GM11168 (cell line): ENCODE results near the gene GAP43.

ENCODE experiments used
- in situ Hi-C: fragments of 300-500 bp; cut with MboI; formaldehyde crosslinking; loops from one replicate; pipeline ENCODE4 v1.12.0; 2022; ENCODE audit warnings: low sequenced_read_pairs; ENCODE audit not compliant: unreplicated experiment

Gene GAP43

DNA sequence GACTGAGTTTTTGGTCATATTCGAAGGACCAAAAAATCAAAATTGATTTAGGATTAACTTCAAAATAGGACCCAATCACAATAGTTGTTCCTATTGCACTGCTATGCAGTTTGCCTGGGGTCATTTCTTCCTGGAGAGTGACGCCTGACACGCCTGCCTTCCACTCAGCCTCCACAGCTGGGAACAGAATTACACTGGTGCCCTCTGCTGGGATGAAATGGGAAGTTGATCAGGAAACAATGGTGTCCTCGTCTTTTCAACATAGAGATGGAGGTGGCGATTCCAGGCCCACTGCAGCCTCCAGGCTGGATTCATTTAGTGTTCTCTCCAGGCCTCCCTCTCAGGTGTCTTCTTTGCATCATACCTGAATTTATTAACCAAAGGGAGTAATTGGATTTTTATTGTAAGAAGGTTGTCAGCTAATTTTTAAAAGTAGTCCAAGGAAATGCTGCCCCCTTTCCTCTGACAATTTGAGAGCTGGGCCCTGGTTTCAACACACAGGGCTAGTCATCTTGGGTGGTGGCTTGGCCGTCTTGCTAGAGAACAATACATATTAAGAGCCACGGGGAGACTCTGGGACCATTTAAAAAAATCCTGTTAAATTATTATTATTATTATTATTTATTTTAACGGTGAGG, 69.7 kb downstream of the GAP43 start:
- in situ Hi-C loops, result loop anchor here (10.0 kb wide), 1 partner anchor 608 kb away; no protein-coding TSS in a partner anchor

DNA sequence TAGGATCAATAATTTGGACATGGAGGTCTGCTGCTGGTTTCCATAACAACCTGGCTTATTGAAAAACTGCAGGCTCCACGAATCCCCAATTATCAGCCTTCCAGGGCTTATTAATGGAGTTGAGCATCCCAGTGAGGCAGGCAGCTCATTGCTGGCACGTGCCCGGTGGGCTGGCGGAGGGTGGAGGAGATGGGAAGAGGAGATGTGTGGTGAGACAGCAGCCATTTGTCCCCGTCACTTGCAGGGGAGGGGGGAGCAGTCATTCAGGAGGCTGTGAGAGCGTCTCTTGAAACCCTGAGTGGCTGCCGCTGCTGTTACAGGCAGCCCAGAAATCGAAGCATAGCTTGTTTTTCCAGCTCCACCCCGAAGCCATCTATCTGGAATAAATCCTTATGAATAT, 70.6 kb downstream of the GAP43 start:
- in situ Hi-C loops, result loop anchor here (10.0 kb wide), 1 partner anchor 609 kb away; no protein-coding TSS in a partner anchor

DNA sequence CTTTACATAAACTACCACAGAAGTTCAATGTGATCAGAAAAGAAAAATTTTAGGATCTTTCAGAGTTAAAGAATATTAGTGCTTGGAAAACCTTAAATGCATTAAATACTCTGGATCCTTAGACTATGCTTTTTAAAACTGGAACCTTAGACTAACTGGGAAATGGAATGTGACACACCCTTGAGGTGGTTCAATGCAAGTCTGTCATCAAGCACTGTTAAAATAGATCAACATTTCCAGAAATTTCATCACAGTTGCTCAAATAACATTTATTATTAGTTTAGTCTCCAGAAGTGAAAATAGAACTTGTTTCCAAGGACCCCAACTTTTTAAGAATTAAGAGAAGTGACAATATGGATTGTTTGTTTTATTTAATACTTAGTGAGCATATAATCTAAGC, 71.8 kb downstream of the GAP43 start:
- in situ Hi-C loops, result loop anchor here (10.0 kb wide), 1 partner anchor 610 kb away; no protein-coding TSS in a partner anchor

DNA sequence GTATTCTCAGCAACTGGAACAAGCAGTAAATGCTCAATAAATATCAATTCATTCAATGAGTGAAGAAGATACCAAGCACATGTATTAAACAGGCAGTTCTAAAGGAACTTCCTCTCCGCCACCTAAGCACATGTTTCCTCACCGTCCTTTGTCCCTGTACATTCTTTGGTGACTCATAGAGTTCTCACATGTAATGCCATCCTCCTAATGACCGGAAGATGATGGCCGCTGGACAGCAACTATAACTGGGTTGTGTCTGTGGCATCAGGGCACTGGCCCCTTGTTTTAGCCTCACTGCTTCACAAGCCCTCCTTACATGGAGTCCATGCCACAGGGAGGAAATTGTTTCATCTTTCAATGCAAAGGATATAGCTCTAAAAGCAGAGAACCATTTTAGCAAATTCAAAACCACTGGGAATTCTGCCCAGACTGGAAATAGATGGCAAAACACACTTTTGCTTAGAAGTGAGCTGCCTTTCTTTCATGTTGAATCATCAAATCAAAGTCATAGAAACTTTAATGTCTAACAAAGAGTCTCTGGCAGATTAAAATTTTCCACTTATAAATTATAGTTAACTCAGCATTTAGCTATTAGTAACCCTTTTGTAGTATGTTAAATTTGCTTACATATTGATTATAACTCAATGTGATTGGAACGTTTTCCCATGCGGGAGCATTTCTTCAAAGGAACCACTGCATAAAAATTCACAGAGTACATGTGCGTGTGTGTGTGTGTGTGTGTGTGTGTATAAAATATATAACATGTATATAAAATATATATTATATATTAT, 74.1 kb downstream of the GAP43 start:
- in situ Hi-C loops, result loop anchor here (10.0 kb wide), 1 partner anchor 613 kb away; no protein-coding TSS in a partner anchor

DNA sequence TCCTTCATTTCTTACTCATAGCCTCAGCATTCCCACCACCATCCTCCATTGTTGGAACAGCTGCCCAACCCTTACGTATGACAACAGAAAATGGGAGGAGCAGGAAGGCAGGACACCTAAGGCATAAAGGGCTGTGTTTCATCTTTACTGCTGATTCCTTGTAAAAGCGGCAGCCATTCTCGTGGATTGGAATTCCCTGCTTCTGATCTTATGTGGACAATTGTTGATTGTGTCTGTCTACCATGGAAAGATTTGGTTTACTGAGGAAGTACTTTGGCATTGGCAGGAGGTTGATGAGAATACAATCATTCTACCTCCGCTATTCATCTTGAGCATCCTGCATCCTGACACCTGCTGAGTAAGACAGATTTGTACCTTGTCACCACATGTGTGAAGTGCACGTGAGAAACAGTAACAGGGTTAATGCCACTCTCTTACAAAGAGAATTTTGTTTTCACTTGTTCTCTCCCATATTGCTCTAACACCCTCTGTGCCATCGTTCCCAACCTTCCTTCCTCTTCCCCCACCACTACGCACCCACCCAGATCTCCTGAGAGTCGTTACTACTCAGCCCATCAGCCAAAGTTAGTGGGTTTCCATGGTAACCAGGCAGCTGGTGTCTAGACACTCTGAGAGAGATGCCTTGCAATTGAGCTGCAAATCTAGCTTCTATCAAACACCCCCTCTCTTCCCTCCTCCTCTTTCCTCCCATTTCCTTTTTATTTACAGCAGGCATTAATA, 75.7 kb downstream of the GAP43 start:
- in situ Hi-C loops, result loop anchor here (10.0 kb wide), 1 partner anchor 614 kb away; no protein-coding TSS in a partner anchor

DNA sequence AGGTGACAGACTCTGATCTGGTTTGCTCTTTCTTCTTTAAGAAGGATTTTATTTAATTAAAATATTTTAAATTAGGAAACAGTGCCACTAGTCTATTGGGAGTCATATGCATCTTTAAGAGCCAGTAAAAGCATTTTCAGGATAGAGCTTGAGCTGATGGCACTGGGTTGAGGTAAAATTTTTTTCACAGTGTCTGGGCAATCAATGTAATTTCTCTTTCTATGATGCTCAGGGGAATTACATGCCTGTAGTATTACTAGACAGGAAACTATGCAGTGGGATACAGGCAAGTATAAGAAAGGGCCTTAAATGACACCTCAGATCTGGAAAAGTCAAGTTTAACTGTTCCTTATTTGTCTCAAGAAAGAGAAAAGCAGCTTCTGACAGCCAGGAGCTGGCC, 76.4 kb downstream of the GAP43 start:
- in situ Hi-C loops, result loop anchor here (10.0 kb wide), 2 partner anchors 475 to 615 kb away; no protein-coding TSS in a partner anchor

DNA sequence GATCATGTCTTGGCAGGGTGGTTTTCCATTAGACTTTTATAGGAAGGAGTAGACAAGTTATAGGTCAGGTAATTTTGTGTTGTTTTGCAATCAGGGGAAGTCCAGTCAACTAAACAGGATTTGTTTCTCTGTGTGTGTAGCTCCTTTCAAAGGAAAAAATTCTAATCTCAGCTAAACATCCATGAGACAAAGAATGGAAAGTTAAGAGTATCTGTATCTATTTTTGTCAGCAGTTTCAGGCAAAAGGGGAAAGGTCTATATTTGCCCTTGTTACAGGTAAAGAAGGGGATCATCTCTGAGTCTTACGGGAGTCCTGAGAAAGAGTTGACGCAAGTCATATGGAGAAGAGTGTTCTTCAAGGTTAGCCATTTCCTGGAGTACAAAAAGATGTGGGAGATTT, 79.3 kb downstream of the GAP43 start:
- in situ Hi-C loops, result loop anchor here (10.0 kb wide), 1 partner anchor 478 kb away; no protein-coding TSS in a partner anchor

DNA sequence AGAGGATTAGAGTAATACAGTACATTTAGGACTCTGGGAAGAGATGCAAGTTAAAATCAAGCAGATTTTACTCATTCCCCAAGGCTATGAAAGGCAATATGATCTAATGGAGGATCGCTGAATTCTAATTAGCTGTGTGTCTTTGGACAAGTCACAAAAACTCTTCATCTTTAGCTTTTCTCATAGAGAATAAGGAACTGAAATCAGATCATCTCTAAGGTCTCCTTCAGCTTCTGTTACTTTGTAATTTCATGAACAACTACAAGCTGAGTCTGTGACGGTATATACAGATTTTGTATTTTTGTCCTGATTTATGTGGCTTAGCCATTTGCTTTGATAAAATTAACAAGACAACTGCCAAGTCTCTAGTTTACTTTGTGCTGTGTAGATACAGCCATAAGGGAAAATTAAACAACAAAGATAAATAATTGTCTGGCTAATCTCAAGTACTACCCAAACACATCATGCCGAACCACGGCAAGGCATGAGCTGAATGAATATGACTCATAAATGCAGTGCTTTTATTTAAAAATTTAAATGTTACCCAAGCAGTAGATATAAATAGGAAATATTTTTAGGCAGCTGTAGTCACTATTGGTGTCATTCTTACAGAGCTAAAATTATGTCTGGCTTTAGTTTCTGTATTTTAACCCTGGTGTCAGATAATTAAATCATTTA, 81.5 kb downstream of the GAP43 start:
- in situ Hi-C loops, result loop anchor here (10.0 kb wide), 1 partner anchor 480 kb away; no protein-coding TSS in a partner anchor

DNA sequence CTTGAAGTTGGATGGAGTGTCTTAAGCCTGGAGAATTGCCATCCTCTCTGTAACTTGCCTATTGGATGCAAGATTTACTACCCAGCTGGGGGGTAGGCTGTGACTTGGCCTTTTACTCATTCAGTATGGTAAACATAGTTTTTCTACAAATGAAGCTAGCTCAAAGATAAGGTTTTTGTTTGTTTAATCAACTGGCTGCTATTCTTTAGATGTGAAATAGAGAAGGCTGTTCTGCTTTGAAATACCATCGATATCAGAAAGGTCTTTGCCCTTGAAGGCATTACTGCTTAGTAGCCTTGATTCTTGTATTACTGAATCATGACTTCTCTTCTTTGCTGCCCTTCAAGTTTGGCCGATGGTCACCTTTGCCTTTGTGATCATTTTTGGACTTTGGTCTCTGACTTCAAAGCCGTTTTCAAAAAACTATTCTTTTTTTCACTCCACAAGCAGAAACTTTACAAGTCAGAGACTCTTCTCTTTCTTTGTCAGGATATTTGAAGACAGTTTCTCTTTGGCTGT, 83.1 kb downstream of the GAP43 start:
- in situ Hi-C loops, result loop anchor here (10.0 kb wide), 1 partner anchor 482 kb away; no protein-coding TSS in a partner anchor

DNA sequence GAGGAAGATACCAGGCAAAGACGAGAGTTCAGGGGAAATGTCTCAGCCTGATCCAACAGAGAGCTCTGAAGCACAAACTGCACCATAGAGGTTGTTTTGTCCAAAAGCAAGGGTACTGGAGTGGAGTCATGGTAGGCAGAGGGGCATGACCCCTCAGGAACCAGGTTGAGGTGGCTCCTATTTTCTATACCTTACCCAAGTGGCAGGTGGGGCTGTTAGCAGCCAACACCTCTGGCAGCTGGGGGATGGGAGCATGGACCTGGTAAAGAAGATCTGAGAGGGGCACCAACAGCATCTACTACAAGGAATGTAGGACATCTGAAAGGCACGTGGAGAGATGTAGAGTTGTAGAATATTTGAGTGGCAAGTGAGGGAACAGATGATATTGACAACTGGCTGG, 85.2 kb downstream of the GAP43 start:
- in situ Hi-C loops, result loop anchor here (10.0 kb wide), 1 partner anchor 484 kb away; no protein-coding TSS in a partner anchor

DNA sequence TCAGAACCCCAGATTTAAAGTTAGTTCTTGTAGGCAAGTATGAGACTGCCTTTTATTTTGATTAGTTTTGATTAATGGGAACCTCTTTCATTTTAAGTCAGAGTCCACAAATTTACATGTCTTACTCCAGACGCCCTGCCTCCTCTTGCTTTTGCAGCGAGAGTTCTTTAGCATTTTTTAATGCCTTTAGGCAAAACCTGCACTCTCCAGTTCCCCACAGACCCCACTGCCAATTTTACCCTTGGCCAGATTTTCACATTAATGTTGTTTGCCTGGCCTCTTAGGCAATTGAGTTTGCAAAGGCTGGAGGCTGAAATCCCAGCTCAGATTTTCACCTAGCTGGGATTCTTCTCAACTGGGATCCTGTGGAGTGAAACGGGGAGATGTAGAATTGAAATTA, 85.8 kb downstream of the GAP43 start:
- in situ Hi-C loops, result loop anchor here (10.0 kb wide), 1 partner anchor 484 kb away; no protein-coding TSS in a partner anchor

DNA sequence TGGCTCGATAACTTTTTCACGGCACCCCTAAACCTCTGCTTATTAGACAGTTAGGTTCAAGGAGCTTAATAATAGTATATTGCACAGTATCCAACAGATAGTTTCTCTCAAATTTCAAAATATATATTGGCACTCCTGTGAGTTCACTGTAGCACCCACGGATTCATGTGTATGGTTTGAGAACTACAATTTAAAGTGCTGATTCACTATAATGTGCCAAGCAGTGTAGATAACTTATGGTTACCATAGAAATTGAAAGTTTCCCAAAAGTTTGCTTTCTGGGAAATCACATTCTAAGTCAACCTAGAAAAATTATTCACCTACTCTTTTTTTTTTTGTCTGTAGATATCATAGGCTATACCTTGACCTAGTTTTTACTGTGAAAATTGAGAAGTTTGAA, 86.6 kb downstream of the GAP43 start:
- in situ Hi-C loops, result loop anchor here (10.0 kb wide), 1 partner anchor 485 kb away; no protein-coding TSS in a partner anchor

DNA sequence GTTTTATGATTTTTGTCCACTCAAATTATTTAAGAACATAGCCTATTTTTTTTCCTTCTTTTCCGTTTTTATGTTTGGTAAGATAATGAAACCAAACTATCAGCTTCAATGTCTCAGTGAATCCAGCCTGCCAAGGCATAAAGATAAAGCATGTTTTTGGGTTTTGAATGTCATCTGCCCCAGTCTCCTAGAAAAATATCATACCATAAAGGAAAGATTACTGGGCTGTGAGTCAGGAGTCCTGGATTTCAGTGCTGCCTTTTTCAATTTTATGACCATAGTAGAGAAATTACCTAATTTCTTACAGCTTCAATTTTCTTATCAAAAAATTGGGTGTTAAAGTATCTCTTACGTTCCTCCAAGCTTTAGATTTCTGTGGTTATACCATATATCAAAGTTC, 87.5 kb downstream of the GAP43 start:
- in situ Hi-C loops, result no loop called here

DNA sequence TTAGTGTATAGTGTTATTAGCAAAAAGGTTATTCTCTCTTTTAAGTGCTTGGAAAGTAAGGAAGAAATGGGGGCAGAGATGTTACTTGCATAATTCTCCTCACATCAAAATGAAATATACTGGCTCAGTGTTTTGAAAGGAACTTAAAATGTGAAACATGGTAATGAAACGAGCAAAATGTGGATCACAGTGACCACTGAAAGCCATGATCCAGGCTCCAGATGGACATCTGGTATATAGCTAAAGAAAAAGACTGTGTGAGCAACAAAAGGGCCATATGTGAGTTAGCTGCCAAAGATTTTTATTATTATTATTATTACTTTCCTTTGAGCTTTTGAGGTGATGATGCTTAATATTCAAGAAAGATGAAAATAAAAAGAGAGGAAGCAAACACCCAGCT, 89.6 kb downstream of the GAP43 start:
- in situ Hi-C loops, result no loop called here

DNA sequence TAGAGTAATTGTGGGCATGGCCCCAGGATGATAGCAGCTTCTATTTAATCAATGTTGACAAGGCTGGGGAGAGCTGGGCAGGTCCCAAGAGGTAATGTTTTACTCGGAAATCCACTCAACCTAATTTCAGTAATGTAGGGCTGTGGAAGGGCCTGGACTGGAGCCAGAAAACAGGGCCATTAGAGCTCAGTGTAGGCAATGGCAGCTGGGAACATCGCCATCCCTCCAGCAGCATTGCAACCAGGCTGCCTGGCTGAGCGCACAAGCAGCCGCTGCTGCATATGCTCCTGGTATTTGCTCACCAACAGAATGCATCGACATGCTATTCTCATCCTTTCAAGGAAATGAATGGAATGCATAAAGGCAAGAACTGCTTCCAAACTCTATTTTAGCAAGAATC, 90.0 kb downstream of the GAP43 start:
- in situ Hi-C loops, result no loop called here

DNA sequence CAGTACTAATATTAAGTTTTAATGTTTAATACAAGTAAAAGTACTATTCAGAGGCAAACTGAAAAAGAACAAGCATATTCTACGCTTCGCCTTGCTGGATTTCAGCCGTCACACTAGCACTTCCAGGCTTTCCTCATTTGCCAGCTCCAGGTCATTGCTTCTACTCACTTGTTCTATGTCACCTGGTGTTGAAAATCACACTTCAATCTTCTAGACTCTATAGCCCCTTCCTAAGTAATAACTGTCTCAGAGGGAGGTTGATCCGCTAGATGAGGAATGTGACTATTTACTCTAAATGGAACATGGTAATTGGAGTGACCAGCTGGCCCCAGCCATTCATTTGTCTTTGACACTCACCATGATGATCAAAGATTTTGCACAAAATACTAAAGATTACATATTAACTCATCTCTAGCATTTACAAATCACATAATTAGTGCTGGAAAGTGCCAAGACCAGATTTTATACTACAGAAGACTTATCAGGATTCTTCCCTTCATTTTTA, 92.0 kb downstream of the GAP43 start:
- in situ Hi-C loops, result no loop called here

DNA sequence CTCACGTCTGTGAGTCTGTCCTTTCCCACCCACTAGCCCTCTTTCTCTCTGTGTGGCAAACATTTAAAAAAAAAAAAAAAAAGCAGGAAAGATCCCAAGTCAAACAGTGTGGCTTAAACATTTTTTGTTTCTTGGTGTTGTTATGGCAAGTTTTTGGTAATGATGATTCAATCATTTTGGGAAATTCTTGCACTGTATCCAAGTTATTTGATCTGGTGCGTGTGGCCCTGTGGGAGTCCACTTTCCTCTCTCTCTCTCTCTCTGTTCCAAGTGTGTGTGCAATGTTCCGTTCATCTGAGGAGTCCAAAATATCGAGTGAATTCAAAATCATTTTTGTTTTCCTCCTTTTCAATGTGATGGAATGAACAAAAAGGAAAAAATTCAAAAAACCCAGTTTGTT, 97.7 kb downstream of the GAP43 start:
- in situ Hi-C loops, result no loop called here

DNA sequence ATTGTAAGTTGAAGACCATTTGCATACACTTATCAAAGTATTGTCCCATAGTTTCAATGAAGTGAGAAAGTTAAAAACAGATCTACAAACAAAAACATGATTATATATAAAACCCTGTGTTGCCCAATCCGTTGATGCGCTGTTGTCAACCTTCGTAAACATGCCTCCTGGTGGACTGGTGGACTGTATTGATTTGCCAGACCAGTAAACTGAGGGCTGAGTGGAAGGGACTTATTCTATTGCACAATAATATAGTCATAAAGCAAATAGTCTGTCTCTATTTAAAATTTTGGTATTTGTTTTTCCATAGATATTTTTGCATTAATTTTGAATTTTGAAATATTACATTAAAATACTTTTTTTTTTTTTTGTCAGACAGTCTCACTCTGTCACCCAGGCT, 102.5 kb downstream of the GAP43 start:
- in situ Hi-C loops, result no loop called here

DNA sequence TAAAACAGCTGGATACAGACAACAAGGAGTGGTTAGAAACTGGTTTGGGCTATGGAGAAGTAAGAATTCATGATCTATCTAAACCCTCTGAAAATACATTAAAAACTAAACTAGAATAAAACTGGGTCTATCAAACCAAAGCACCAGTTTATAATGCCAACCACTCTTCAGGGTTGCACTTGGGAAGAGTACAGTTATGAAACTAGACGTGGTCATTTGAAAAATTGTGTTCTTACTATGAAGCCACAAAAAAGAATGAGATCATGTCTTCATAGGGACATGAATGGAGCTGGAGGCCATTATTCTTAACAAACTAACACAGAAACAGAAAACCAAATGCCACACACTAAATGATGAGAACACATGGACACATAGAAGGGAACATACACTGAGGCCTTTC, 103.8 kb downstream of the GAP43 start:
- in situ Hi-C loops, result no loop called here
